Gastrocnemius medialis (tissue), 4 donors: Measurements from ENCODE around the gene NXN.
"Not testable (repeated sequence)": the region's sequence is repeated elsewhere in the genome, so short reads cannot be mapped to it uniquely, and the experiment has no call there.

Experiments used
- POLR2A ChIP-seq, 2 donors: fragments of 450-650 bp; IDR thresholded peaks; one replicate each; pipeline ENCODE4 v1.6.1; 2017; ENCODE audit warnings: antibody characterized with exemption in 2 of 2, mild to moderate bottlenecking in 2 of 2, moderate library complexity in 2 of 2
- TF ChIP-seq, protein P1 (sequence below), 5 experiments: fragments of 450-650 bp in 3 of 5; fragments of 200-600 bp in 2 of 5; sonication (generic) in 2 of 5; IDR thresholded peaks in 4 of 5; conservative IDR thresholded peaks in 1 of 5; 1 replicate in 4 of 5; 2 replicates in 1 of 5; pipeline ENCODE4 v1.5.1; 2016 to 2019; ENCODE audit warnings: antibody characterized with exemption in 5 of 5, mild to moderate bottlenecking in 3 of 5, moderate library complexity in 3 of 5

DNA sequence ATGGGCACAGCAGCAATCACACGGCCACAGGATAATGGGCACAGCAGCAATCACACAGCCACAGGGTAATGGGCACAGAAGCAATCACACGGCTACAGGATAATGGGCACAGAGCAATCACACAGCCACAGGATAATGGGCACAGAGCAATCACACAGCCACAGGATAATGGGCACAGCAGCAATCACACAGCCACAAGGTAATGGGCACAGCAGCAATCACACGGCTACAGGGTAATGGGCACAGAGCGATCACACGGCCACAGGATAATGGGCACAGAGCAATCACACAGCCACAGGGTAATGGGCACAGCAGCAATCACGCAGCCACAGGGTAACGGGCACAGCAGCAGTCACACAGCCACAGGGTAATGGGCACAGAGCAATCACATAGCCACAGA lies 230.2 kb downstream of the NXN start:
- TF ChIP-seq, protein P1, sequence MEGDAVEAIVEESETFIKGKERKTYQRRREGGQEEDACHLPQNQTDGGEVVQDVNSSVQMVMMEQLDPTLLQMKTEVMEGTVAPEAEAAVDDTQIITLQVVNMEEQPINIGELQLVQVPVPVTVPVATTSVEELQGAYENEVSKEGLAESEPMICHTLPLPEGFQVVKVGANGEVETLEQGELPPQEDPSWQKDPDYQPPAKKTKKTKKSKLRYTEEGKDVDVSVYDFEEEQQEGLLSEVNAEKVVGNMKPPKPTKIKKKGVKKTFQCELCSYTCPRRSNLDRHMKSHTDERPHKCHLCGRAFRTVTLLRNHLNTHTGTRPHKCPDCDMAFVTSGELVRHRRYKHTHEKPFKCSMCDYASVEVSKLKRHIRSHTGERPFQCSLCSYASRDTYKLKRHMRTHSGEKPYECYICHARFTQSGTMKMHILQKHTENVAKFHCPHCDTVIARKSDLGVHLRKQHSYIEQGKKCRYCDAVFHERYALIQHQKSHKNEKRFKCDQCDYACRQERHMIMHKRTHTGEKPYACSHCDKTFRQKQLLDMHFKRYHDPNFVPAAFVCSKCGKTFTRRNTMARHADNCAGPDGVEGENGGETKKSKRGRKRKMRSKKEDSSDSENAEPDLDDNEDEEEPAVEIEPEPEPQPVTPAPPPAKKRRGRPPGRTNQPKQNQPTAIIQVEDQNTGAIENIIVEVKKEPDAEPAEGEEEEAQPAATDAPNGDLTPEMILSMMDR (IDR thresholded peaks at IDR 0.05 in 4 of 5, conservative IDR thresholded peaks at IDR 0.05 in 1 of 5): not testable (repeated sequence)
- TF ChIP-seq POLR2A (IDR thresholded peaks at IDR 0.05): not testable (repeated sequence)
